Common myeloid progenitor, CD34-positive (primary cell): Measurements from ENCODE around the gene FAM83C.

Source experiments
- CTCF ChIA-PET: fragments of 350-600 bp; sonication (Branson Sonifier 250); formaldehyde crosslinking; loops from one replicate; lab custom pipeline; 2021; ENCODE audit warnings: antibody characterized with exemption; lab: Charles Lee
- POLR2A ChIA-PET: fragments of 350-600 bp; sonication (Branson Sonifier 250); formaldehyde crosslinking; loops from one replicate; lab custom pipeline; 2021; ENCODE audit warnings: antibody characterized with exemption; lab: Charles Lee
- DNase-seq, 3 donors: peaks; one replicate each; pipeline versions ENCODE4 v3.0.0 to v3.0.0-alpha.2; 2013
- H3K27ac ChIP-seq, 2 experiments: 1 replicate in 1 of 2; 2 replicates in 1 of 2; pipeline ENCODE4 v1.7.0; 2013; ENCODE audit warnings: inconsistent platforms in 2 of 2, low read length in 2 of 2, mild to moderate bottlenecking in 2 of 2, low read depth in 1 of 2, moderate library complexity in 1 of 2; ENCODE audit not compliant: severe bottlenecking in 2 of 2, insufficient read depth in 1 of 2, poor library complexity in 1 of 2
- H3K27me3 ChIP-seq, 5 experiments: replicated peaks in 2 of 5; 1 replicate in 3 of 5; 2 replicates in 2 of 5; pipeline versions ENCODE4 v1.6.1 to v1.7.0; 2013; ENCODE audit warnings: low read length in 4 of 5, mild to moderate bottlenecking in 2 of 5, moderate library complexity in 2 of 5, inconsistent platforms in 1 of 5; ENCODE audit not compliant: insufficient read depth in 5 of 5, control insufficient read depth in 4 of 5
- H3K36me3 ChIP-seq, 4 experiments: 1 replicate in 2 of 4; 2 replicates in 2 of 4; pipeline versions ENCODE4 v1.6.1 to v1.7.0; 2013; ENCODE audit warnings: low read length in 3 of 4, control low read depth in 1 of 4, mild to moderate bottlenecking in 1 of 4; ENCODE audit not compliant: control insufficient read depth in 4 of 4, insufficient read depth in 4 of 4
- H3K4me1 ChIP-seq, 4 experiments: 1 replicate in 3 of 4; 2 replicates in 1 of 4; pipeline versions ENCODE4 v1.6.1 to v1.7.1; 2013; ENCODE audit warnings: low read length in 3 of 4, mild to moderate bottlenecking in 3 of 4, control low read depth in 1 of 4, inconsistent platforms in 1 of 4, moderate library complexity in 1 of 4; ENCODE audit not compliant: control insufficient read depth in 4 of 4, insufficient read depth in 4 of 4; ENCODE audit errors: control extremely low read depth in 1 of 4
- H3K4me3 ChIP-seq, 7 experiments: 1 replicate in 4 of 7; 2 replicates in 3 of 7; pipeline versions ENCODE4 v1.5.1 to v1.7.0; 2013; ENCODE audit warnings: mild to moderate bottlenecking in 7 of 7, low read length in 6 of 7, moderate library complexity in 6 of 7, inconsistent platforms in 2 of 7, low read depth in 2 of 7, control low read depth in 1 of 7; ENCODE audit not compliant: insufficient read depth in 4 of 7, control insufficient read depth in 1 of 7; ENCODE audit errors: extremely low read depth in 1 of 7
- H3K9me3 ChIP-seq, 5 experiments: 1 replicate in 4 of 5; 2 replicates in 1 of 5; pipeline versions ENCODE4 v1.6.1 to v1.7.1; 2013; ENCODE audit warnings: low read length in 4 of 5, mild to moderate bottlenecking in 2 of 5, inconsistent platforms in 1 of 5, low read depth in 1 of 5, moderate library complexity in 1 of 5; ENCODE audit not compliant: control insufficient read depth in 4 of 5, insufficient read depth in 2 of 5; ENCODE audit errors: control extremely low read depth in 1 of 5
- WGBS: methylation state at CpG from one replicate; pipeline ENCODE4 v1.1.5; 2013; ENCODE audit not compliant: insufficient coverage; 5-methylcytosine and 5-hydroxymethylcytosine counted together

The FAM83C gene

DNA sequence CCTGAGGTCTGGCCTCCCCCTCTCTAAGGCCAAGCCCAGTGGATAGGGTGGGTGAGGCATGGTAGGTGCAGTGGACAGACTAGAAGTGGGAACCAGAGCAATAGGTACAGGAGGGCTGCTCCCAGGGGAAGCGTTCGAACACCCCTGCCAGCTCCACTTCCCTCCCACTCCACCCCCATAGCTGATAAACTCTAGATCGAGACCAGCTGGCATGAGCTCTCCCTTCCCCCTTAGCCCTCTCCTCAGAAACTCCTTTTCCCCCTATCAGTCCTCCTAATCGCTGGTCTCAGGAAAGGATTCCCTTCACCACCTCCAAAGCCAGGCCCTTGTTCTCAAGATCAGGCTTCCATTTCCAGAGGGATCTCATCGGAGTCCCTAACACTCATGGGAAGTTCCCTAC is 6.0 kb upstream of the FAM83C start:
- H3K27me3 ChIP-seq: no peaks in the 10 kb centered on the region
- CTCF ChIA-PET: interaction anchor here (1.2 to 3.0 kb wide), 2 partner anchors 8 to 10 kb away, joined by 4 to 19 read pairs; no protein-coding TSS in a partner anchor
- H3K36me3 ChIP-seq: peaks cover 0 to 8% (median 6%) of the 10 kb centered on the region in 4 experiments
- peaks cover 0 to 5% (median 0%) of the 10 kb centered on the region in 4 experiments for H3K4me1 ChIP-seq
- no peak overlapping the region for H3K4me3 ChIP-seq
- H3K9me3 ChIP-seq: no peaks in the 10 kb centered on the region
- DNase-seq: no peak
- WGBS: 96% methylated on average over 5 of the region's 5 CpGs
- POLR2A ChIA-PET: interaction anchor here (0.6 kb wide), 1 partner anchor 12 kb away, joined by 7 read pairs; no protein-coding TSS in a partner anchor
- H3K27ac ChIP-seq: no peak overlapping the region

- no peak for DNase-seq
- ChIA-PET CTCF (interaction anchor here (1.2 to 3.0 kb wide), 2 partner anchors 9 kb away, joined by 4 to 19 read pairs; no protein-coding TSS in a partner anchor), POLR2A (interaction anchor here (0.6 kb wide), 1 partner anchor 13 kb away, joined by 7 read pairs; no protein-coding TSS in a partner anchor)
- Histone ChIP-seq H3K4me3 (no peak overlapping the region), H3K27me3 (no peaks in the 10 kb centered on the region), H3K27ac (no peak overlapping the region), H3K4me1 (peaks cover 0 to 5% (median 0%) of the 10 kb centered on the region in 4 experiments), H3K36me3 (peaks cover 0 to 4% (median 3%) of the 10 kb centered on the region in 4 experiments), H3K9me3 (no peaks in the 10 kb centered on the region)
- WGBS: 96% methylated on average over 14 of the region's 14 CpGs
Observed at GRCh38 chr20:35297740-35298139, 5.5 kb upstream of the FAM83C start.

DNA sequence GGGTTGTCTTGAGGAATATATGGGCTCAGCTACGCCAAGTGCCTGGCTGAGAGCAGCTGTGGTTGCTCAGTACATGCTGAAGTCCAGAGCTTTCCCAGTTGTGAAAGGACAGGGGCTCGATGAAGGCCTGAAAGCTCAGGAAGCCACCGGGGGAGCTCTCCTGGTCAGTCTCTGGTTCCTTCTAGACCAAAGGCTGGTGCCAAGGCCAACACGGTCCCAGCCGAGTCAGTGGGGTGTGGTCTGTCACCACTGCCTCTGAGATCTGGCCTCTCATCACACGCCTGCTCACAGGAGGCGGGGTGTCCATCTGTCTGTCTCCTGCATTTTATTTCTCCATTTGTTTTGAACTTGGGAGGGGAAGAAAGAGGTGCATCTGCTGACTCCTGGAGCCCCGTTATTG is 4.9 kb upstream of the FAM83C start:
- Histone ChIP-seq H3K36me3 (peaks cover 0 to 4% (median 2%) of the 10 kb centered on the region in 4 experiments), H3K27ac (no peak overlapping the region), H3K9me3 (no peaks in the 10 kb centered on the region), H3K4me3 (no peak overlapping the region), H3K27me3 (no peaks in the 10 kb centered on the region), H3K4me1 (peaks cover 0 to 5% (median 0%) of the 10 kb centered on the region in 4 experiments)
- DNase-seq: no peak
- CTCF ChIA-PET: interaction anchor here (0.9 to 3.0 kb wide), 2 partner anchors 10 to 52 kb away, joined by 3 to 19 read pairs; no protein-coding TSS in a partner anchor
- WGBS: 84% methylated on average over 7 of the region's 8 CpGs
- POLR2A ChIA-PET: no interaction called here

DNA sequence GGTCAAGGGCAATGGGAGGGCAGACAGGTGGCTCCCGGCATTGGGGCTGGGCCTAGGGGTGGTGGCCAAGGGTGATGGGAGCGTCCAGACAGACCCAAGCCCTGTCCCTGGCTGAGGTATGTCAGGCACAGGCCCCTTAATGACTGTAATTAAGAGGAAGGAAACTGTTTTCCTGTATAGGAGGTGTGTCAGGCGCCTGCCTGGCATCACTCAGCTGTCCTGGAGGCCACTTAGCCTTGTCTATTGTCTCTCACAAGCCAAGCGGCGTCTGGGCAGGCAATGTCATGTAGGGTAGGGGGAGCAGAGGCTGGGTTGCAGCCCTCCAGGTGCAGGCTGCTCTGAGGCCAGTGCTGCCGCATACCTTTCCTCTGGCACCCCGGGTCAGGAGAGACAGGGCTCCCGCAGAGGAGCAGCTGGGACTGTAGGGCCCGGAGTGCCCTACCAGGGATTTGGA is 3.9 kb upstream of the FAM83C start:
- H3K4me3 ChIP-seq: no peak overlapping the region
- no peak for DNase-seq
- CTCF ChIA-PET: interaction anchor here (0.9 to 3.0 kb wide), 4 partner anchors 10 to 53 kb away, joined by 3 to 19 read pairs (median 3); partner anchors contain the start of gene EIF6

DNA sequence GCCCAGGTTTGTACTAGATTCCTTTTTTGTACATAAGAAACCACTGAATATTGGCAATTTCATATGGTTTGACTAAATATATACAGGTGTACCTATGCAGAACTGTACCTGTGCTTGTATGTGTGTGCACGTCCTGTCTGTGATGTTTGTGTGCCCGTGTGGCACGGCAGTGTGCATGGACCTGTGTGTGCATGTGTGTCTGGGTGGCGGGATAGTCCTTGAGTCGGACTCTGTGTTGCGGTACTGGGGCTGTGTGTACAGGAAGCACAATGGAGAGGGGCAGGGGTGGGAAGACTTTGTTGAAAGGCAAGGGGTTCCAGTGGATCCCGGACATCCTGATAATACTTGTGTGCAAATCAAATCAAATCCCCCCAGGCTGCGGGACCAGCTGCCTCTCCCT is 3.4 kb upstream of the FAM83C start:
- ChIA-PET POLR2A (no interaction called here), CTCF (interaction anchor here (0.9 to 3.0 kb wide), 3 partner anchors 10 to 11 kb away, joined by 3 to 19 read pairs (median 3); partner anchors contain the start of gene EIF6)
- no peak for DNase-seq
- H3K27me3 ChIP-seq: no peaks in the 10 kb centered on the region
- no peaks in the 10 kb centered on the region for H3K36me3 ChIP-seq
- H3K27ac ChIP-seq: no peak overlapping the region
- 100% methylated on average over 6 of the region's 8 CpGs for WGBS
- no peak overlapping the region for H3K4me3 ChIP-seq
- H3K9me3 ChIP-seq: no peaks in the 10 kb centered on the region
- peaks cover 0 to 5% (median 0%) of the 10 kb centered on the region in 4 experiments for H3K4me1 ChIP-seq

More for the DNA sequence above, 3.9 kb upstream of the FAM83C start:
- Histone ChIP-seq H3K27ac (no peak overlapping the region), H3K27me3 (no peaks in the 10 kb centered on the region), H3K9me3 (no peaks in the 10 kb centered on the region), H3K36me3 (no peaks in the 10 kb centered on the region), H3K4me1 (peaks cover 0 to 5% (median 0%) of the 10 kb centered on the region in 4 experiments)
- 72% methylated on average over 9 of the region's 9 CpGs for WGBS
- POLR2A ChIA-PET: no interaction called here

- H3K9me3 ChIP-seq: no peaks in the 10 kb centered on the region
- no peak overlapping the region for H3K4me3 ChIP-seq
- no peak overlapping the region for H3K27ac ChIP-seq
- peaks cover 0 to 5% (median 0%) of the 10 kb centered on the region in 4 experiments for H3K4me1 ChIP-seq
- no peaks in the 10 kb centered on the region for H3K27me3 ChIP-seq
- H3K36me3 ChIP-seq: no peaks in the 10 kb centered on the region
- ChIA-PET CTCF (interaction anchor here (1.6 kb wide), 1 partner anchor 10 kb away, joined by 3 read pairs; the partner anchor contains the start of gene EIF6), POLR2A (no interaction called here)
- 91% methylated on average over 7 of the region's 8 CpGs for WGBS
- DNase-seq: no peak
Observed at GRCh38 chr20:35295058-35295457, 2.8 kb upstream of the FAM83C start.

DNA sequence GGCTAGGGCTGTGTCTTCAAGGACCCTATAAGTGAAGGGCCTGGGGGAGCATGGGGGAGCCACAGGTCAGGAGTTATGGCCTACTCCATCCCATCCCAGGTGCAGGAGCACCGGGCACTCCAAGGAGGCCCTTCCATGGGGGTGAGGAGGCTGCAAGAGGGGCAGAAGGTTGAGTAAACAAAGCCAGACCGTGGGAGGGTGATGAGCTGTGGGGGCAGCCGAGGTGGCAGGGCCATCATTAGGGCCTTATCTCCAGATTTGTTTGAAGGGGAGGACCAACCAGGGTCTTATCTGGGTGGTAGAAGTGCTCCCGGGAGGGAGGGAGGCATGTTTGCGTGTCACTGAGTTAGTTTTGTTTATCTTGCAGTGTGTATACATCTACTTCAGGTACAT is 2.1 kb upstream of the FAM83C start:
- ChIA-PET CTCF (interaction anchor here (0.6 to 0.8 kb wide), 2 partner anchors 11 to 92 kb away, joined by 3 read pairs; no protein-coding TSS in a partner anchor), POLR2A (no interaction called here)
- no peak overlapping the region for H3K4me3 ChIP-seq
- H3K9me3 ChIP-seq: no peaks in the 10 kb centered on the region
- 80% methylated on average over 3 of the region's 5 CpGs for WGBS
- H3K36me3 ChIP-seq: no peaks in the 10 kb centered on the region
- no peaks in the 10 kb centered on the region for H3K27me3 ChIP-seq
- no peak overlapping the region for H3K27ac ChIP-seq
- no peak for DNase-seq
- peaks cover 0 to 2% (median 0%) of the 10 kb centered on the region in 4 experiments for H3K4me1 ChIP-seq
